Natural killer cell treated with Interleukin-12 subunit alpha and Interleukin-12 subunit beta and Interleukin-15 and Interleukin-18, amount 100 ng/mL, for 72 hours (primary cell): ENCODE measurements around the gene MXRA7. TPM values are rescaled to one million over a fixed set of nuclear protein-coding genes. Genes with fewer than 3 reads are reported as not detected.

Source experiments
- ATAC-seq, 2 donors: fragments of 150-1000 bp; cut with Tn5 transposase in 1 of 2; sonication (Bioruptor Pico), chemical (Tn5 transposase) in 1 of 2; 2 replicates each; pipeline ENCODE4 v1.10.0; 2021
- DNase-seq: peaks from one replicate; pipeline ENCODE4 v3.0.0; 2022; ENCODE audit warnings: low spot score
- H3K27ac Mint-ChIP-seq, 2 donors: 1 replicate in 1 of 2; 2 replicates in 1 of 2; pipeline ENCODE4 v1.8.0; 2022; ENCODE audit warnings: mixed read lengths in 2 of 2, mild to moderate bottlenecking in 1 of 2, moderate library complexity in 1 of 2
- H3K27me3 Mint-ChIP-seq, 2 donors: 1 replicate in 1 of 2; 2 replicates in 1 of 2; pipeline ENCODE4 v1.8.0; 2022; ENCODE audit warnings: mixed read lengths in 2 of 2
- H3K36me3 Mint-ChIP-seq: one replicate; pipeline ENCODE4 v1.8.0; 2022; ENCODE audit warnings: mixed read lengths
- H3K4me1 Mint-ChIP-seq, 2 donors: 1 replicate in 1 of 2; 2 replicates in 1 of 2; pipeline ENCODE4 v1.8.0; 2022; ENCODE audit warnings: low read depth in 2 of 2, mixed read lengths in 2 of 2, mild to moderate bottlenecking in 1 of 2
- H3K4me3 Mint-ChIP-seq: one replicate; pipeline ENCODE4 v1.8.0; 2022; ENCODE audit warnings: mixed read lengths
- H3K9me3 Mint-ChIP-seq: 2 replicates; pipeline ENCODE4 v1.8.0; 2022; ENCODE audit warnings: mixed read lengths
- total RNA-seq, 2 donors: library from RNA; stranded (reverse); gene quantifications; one replicate each; pipeline ENCODE4 v1.2.3, GENCODE V29; 2022

Gene MXRA7
- total RNA-seq, 2 donors from 2014 or later, result 18.1 to 19.4 TPM

DNA sequence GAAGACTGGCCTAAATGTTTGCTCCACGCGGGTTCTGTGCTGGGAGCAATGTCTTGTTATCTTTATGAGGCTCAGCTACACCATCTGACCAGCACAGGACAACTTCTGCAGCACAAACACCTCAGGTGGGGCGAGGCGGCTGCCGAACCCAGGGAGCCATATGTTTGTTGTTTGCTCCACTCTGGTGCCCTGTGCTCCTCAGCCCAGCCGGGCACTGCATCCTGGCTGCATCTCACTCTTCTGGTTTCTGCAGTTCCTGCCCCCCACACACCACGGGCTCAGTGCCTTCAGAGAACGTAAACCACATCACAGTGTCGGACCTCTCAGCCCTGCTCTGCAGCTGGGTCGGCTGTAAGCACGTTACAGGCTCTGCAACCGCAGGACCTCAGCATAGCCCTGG lies 32.4 kb downstream of the MXRA7 start:
- Mint-ChIP-seq H3K4me1 (peaks cover 18 to 21% of the 10 kb centered on the region in 2 donors), H3K9me3 (no peaks in the 10 kb centered on the region), H3K27ac (no peak overlapping the region), H3K36me3 (no peaks in the 10 kb centered on the region), H3K27me3 (no peaks in the 10 kb centered on the region), H3K4me3 (no peak overlapping the region)
- DNase-seq, result no peak
- peak; percentile 71 to 82 for ATAC-seq

DNA sequence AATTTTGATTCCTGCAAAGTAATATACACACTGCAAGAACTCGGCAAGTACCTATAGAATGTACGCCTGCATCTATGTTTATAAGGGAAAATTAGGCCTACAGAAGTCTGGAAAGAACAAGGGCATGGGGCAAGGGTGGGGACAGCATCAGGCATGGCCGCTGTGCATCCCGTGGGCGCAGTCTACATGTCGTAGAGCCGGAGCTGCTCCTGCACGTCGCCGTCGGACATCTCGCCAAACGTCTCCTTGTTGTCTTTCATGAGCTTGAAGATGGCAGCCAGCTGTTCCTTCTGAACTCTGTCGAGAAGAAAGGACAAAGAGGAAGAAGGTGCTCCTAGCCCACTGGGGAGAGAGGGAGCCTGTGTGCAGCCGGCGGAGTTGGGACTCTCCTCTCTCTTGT lies 33.4 kb downstream of the MXRA7 start:
- Mint-ChIP-seq H3K27me3 (no peaks in the 10 kb centered on the region), H3K9me3 (no peaks in the 10 kb centered on the region), H3K4me3 (no peak overlapping the region), H3K4me1 (peaks cover 20 to 21% of the 10 kb centered on the region in 2 donors), H3K36me3 (no peaks in the 10 kb centered on the region), H3K27ac (no peak overlapping the region)
- no peak for ATAC-seq
- DNase-seq, result no peak

DNA sequence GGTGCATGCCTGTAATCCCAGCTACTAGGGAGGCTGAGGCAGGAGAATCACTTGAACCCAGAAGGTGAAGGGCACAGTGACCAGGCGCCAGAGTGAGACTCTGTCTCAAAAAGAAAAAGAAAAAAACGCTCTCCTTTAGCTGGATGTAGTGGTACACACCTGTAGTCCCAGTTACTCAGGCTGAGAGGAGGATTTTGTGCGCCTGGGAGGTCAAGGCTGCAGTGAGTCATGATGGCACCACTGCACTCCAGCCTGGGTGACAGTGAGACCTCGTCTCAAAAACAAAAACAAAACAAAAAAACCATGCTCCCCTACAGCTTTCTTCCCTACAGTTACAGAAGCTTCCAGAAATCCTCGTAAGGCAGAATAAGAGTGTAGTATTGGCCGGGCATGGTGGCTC lies 34.1 kb downstream of the MXRA7 start:
- ATAC-seq (no peak), DNase-seq (no peak)
- H3K36me3 Mint-ChIP-seq, result no peaks in the 10 kb centered on the region
- no peak overlapping the region for H3K4me3 Mint-ChIP-seq
- no peaks in the 10 kb centered on the region for H3K9me3 Mint-ChIP-seq
- H3K27me3 Mint-ChIP-seq, result no peaks in the 10 kb centered on the region
- no peak overlapping the region for H3K27ac Mint-ChIP-seq
- peaks cover 14 to 21% of the 10 kb centered on the region in 2 donors for H3K4me1 Mint-ChIP-seq

DNA sequence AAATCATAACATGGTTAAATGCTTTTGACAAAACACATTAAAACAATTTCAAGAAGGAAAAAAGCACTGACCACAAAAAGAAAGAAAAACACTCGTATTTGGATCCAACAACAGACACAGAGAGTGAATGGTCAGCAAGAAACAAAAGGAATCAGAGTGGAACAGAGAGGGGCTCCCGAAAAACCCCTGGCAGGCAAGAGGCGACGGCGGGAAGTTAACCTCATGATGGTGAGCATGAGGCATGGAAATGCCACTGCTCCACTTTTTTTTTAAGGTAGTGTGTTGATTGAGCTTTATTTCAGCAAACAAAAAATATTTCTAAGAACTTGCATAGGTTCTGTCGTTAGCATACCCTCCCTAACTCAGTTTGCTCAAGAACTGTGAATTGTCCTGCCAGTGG lies 35.1 kb downstream of the MXRA7 start:
- Mint-ChIP-seq H3K27me3 (no peaks in the 10 kb centered on the region), H3K27ac (no peak overlapping the region), H3K4me3 (no peak overlapping the region), H3K9me3 (no peaks in the 10 kb centered on the region), H3K36me3 (no peaks in the 10 kb centered on the region), H3K4me1 (peaks cover 16 to 21% of the 10 kb centered on the region in 2 donors)
- ATAC-seq (no peak), DNase-seq (no peak)

DNA sequence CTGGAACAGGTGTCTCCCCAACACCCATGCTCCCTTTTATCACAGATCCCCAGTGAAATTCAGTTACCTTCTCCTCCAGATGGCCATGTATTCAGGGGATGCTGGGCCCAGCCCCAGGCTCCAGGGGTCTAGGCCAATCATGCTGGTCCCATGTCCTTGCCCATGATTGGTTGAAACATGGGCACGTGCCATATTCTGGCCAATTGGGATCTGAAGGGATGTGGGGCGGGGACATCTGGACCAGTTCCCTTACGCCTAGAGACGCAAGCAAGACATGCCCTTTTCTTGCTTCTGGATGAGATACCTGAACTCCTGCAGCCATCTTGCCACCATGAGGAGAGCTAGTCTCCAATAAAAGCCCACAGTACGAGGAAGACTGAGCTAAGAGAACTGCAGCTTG lies 36.2 kb downstream of the MXRA7 start:
- no peak overlapping the region for H3K27ac Mint-ChIP-seq
- no peak overlapping the region for H3K4me3 Mint-ChIP-seq
- peaks cover 21 to 22% of the 10 kb centered on the region in 2 donors for H3K4me1 Mint-ChIP-seq
- no peaks in the 10 kb centered on the region for H3K36me3 Mint-ChIP-seq
- ATAC-seq (no peak), DNase-seq (no peak)
- H3K27me3 Mint-ChIP-seq, result no peaks in the 10 kb centered on the region
- H3K9me3 Mint-ChIP-seq, result no peaks in the 10 kb centered on the region

DNA sequence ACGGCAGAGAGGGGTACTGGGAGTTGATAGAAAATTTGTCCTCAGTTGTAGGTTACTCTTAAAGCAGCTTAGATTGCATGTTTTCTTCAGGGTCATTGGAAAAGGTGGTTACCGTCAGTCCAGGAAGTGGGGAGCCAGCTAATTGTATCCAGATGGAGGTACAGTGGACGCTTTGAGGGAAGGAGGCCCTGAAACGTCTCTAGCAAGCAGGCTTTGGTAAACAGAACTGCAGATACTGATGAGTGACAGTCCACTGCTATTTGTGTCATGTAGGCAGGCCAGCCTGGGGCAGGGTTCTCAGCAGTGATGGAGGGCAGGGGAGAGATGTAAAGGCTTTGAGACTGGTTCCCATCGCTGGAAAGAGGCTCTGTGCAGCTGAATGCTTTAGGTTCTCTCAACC lies 37.0 kb downstream of the MXRA7 start:
- Mint-ChIP-seq H3K27me3 (no peaks in the 10 kb centered on the region), H3K4me1 (peaks cover 21 to 22% of the 10 kb centered on the region in 2 donors), H3K27ac (no peak overlapping the region), H3K4me3 (no peak overlapping the region), H3K36me3 (no peaks in the 10 kb centered on the region), H3K9me3 (no peaks in the 10 kb centered on the region)
- ATAC-seq (no peak), DNase-seq (no peak)

DNA sequence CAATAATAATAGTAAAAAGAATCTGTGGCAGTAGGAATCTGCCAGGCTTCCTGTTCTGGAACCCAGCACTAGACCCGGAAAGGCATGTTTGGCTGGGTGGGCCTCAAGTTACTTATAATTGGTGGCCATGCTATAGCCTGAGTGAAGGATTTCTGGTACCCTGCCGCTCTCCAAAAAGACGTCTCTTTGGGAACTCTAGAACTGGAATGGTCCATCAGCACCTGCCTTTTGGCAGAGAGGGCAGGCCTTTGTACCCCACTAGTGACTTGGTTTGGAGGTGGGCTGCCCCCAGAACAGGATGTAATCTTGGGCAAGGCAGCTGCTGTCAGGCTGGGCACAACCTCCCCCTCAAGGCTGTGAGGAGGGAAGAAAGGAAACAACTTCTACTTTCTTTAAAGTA lies 37.9 kb downstream of the MXRA7 start:
- Mint-ChIP-seq H3K36me3 (no peaks in the 10 kb centered on the region), H3K4me1 (peaks cover 21 to 22% of the 10 kb centered on the region in 2 donors), H3K9me3 (no peaks in the 10 kb centered on the region), H3K4me3 (peak overlapping the region; percentile 84), H3K27me3 (no peaks in the 10 kb centered on the region), H3K27ac (peak overlapping the region; percentile 86 to 98)
- ATAC-seq (no peak), DNase-seq (no peak)

DNA sequence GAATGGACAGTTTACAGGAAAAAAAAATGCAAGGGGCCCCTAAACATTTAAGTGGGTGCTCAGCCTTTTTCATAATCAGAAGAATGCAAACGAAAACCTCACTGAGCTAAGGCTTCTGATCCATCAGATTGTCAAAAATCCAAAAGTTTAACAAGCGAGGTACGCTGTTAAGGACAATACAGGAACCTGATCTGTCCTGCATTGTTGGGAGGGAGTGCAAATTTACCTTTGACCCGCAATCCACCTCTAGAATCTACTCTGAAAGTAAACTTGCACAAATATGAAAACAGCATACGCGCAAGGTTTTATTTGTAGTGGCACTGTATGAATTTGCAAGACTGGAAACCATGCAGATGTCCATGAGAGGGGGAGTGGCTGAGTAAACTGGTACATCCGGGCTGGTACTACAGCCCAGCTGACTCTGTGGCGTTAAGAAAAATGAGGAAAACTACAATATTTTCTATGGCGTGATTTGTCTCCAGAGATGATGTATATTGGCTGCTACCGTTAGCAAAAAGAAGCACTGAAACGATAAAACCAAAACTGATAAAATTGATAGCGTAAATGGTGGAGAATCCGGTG lies 38.4 kb downstream of the MXRA7 start:
- no peak for DNase-seq
- peak overlapping the region; percentile 84 for H3K4me3 Mint-ChIP-seq
- H3K27ac Mint-ChIP-seq, result peak overlapping the region; percentile 86 to 98
- no peaks in the 10 kb centered on the region for H3K9me3 Mint-ChIP-seq
- H3K27me3 Mint-ChIP-seq, result no peaks in the 10 kb centered on the region
- no peak for ATAC-seq
- no peaks in the 10 kb centered on the region for H3K36me3 Mint-ChIP-seq
- H3K4me1 Mint-ChIP-seq, result peaks cover 21 to 22% of the 10 kb centered on the region in 2 donors

DNA sequence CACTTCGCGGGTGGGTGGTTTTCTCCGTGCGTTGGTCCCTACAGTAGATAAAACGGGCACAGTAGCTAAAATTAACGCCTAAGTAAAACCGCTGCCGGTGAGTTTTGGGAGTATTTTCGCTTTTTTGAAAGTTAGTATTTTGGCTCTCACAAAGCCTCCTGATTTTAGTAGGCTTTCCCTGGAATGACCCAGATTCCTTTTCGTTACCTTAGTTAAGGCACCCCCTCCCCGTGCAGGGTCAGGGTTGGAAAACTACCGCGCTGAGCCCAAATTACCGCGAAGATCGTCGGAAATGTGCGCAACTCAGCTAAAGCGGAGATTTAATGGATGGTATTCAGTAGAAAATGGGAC lies 38.9 kb downstream of the MXRA7 start:
- Mint-ChIP-seq H3K27ac (peak overlapping the region; percentile 86 to 98), H3K9me3 (no peaks in the 10 kb centered on the region), H3K4me3 (peak overlapping the region; percentile 84), H3K4me1 (peaks cover 21 to 22% of the 10 kb centered on the region in 2 donors), H3K27me3 (peaks cover 0 to 2% of the 10 kb centered on the region in 2 donors), H3K36me3 (no peaks in the 10 kb centered on the region)
- DNase-seq, result no peak
- ATAC-seq, result peak; percentile 0

DNA sequence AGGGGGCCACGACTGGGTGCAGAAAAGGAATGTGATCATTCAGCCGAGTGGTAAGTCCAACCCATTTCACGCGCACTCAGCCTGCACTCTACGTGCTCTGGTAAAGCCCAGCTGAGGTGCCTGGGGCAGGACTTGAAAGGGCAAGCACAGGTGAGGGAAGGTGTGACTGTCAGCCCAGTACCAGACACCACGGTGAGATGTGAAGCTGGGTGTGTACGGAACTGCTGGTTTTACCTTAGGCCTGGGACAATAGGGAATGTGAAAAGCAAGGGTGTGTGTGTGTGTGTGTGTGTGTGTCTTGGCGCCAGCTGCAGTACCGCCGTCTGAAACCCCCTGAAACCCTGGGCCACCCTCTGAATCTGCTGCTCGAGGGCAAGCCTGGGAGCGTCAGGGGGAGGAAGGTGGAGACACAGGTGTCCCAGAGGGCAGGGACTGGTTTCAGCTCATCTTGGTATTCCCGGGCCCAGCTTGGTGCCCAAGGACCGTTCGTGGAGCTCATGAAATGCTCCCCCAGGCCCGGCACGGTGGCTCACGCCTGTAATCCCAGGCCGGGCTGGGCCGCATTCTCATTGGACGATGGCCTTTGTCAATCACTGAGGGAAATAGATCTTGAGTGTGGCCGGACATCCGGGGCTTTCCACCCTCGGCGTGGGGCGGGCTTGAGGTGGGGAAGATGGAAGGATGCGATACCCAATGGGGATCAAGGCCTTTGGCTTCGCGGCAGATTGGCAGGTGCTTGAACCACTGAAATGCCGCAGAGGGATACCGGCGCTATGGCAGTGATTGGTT lies 39.4 kb downstream of the MXRA7 start:
- H3K36me3 Mint-ChIP-seq, result no peaks in the 10 kb centered on the region
- DNase-seq (peak; percentile 100), ATAC-seq (peak; percentile 99 to 100)
- peaks cover 21 to 22% of the 10 kb centered on the region in 2 donors for H3K4me1 Mint-ChIP-seq
- H3K9me3 Mint-ChIP-seq, result no peaks in the 10 kb centered on the region
- H3K27ac Mint-ChIP-seq, result peak overlapping the region; percentile 86 to 98
- H3K4me3 Mint-ChIP-seq, result peak overlapping the region; percentile 84
- H3K27me3 Mint-ChIP-seq, result peaks cover 0 to 2% of the 10 kb centered on the region in 2 donors

DNA sequence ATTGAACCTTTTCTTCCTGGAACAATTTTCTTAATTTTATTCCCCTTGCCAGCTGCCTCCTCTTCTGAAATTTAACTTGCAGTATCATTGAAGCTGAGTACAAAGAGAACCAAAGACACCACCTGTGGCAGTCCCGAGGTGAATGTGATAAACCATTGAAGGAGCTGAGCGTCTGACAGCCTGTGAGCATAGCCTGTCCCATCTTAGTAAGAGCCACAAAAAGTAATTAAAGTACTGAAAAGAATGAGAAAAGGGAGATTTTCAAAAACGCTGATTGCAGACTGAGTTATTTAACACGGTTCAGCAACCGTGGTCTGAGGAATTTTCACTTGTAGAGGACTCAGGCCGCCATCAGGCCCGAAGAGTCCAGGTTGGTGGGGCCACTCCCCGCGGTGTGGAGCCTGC lies 40.0 kb downstream of the MXRA7 start:
- no peaks in the 10 kb centered on the region for H3K9me3 Mint-ChIP-seq

DNA sequence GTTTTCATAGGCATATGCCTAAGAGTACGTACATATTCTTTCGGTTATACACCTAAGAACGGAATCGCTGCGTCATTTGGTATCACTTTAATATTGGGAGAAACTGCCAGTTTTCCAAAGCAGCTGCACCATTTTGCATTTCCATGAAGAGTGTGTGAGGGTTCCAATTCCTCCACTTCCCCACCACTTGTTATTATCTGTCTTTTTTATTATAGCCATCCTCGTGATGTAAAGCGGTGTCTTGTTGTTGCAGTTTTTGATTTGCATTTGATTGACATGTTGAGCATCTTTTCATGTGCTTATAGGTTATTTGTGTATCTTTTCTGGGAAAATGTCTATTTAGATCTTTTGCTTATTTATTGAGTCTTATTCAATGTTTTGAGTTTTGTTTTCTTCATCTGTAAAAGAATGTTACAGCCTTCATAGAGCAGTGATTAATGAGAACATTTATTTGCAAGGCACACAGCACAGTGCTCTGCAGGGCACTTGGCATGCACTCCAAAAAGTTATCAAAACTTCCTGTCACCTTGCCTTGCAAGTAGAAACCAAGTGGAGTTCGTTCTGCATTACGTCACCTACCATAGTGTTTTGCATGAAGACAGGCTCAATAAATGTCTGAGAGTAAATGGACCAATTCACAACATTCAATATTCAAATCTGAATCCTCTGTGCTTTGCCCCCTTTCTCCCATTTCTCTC lies 40.6 kb downstream of the MXRA7 start:
- Mint-ChIP-seq H3K9me3 (no peaks in the 10 kb centered on the region), H3K4me3 (peak overlapping the region; percentile 84), H3K27me3 (peaks cover 0 to 2% of the 10 kb centered on the region in 2 donors), H3K27ac (peak overlapping the region; percentile 86 to 98), H3K4me1 (peaks cover 21 to 22% of the 10 kb centered on the region in 2 donors), H3K36me3 (no peaks in the 10 kb centered on the region)
- DNase-seq, result no peak
- ATAC-seq, result no peak

More for the DNA sequence above, 40.0 kb downstream of the MXRA7 start:
- DNase-seq (no peak), ATAC-seq (no peak)
- H3K27me3 Mint-ChIP-seq, result peaks cover 0 to 2% of the 10 kb centered on the region in 2 donors
- H3K36me3 Mint-ChIP-seq, result no peaks in the 10 kb centered on the region
- peak overlapping the region; percentile 86 to 98 for H3K27ac Mint-ChIP-seq
- H3K4me1 Mint-ChIP-seq, result peaks cover 21 to 22% of the 10 kb centered on the region in 2 donors
- peak overlapping the region; percentile 84 for H3K4me3 Mint-ChIP-seq

DNA sequence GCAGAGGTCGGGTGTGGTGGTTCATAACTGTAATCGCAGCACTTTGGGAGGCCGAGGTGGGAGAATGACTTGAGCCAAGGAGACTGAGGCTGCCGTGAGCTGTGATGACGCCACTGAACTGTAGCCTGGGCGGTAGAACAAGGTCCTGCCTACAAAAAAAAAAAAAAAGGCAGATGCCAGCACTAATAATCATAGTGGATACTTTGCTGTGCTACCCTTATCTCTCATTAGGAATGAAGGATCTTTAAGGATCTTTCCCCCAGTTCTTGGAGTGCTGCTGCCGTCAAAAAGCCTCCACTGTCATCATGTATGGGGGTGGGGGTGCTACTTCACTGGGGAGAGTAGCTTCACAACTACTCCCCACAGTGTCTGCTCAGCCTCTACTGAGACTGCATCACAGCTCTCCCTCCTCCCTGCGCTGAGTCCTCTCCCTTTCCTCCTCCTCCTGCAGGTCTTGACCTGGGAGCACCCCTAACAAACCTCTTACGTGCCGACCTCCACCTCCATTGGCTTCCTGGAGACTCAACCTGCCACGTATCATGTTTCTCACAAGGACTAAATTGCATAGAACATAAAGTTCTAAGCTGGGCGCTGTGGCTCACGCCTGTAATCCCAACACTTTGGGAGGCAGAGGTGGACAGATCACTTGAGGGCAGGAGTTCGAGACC lies 42.8 kb downstream of the MXRA7 start:
- DNase-seq (no peak), ATAC-seq (no peak)
- peaks cover 21 to 22% of the 10 kb centered on the region in 2 donors for H3K4me1 Mint-ChIP-seq
- H3K36me3 Mint-ChIP-seq, result no peaks in the 10 kb centered on the region
- H3K27me3 Mint-ChIP-seq, result peaks cover 0 to 4% of the 10 kb centered on the region in 2 donors
- H3K9me3 Mint-ChIP-seq, result no peaks in the 10 kb centered on the region
- no peak overlapping the region for H3K27ac Mint-ChIP-seq
- H3K4me3 Mint-ChIP-seq, result no peak overlapping the region

DNA sequence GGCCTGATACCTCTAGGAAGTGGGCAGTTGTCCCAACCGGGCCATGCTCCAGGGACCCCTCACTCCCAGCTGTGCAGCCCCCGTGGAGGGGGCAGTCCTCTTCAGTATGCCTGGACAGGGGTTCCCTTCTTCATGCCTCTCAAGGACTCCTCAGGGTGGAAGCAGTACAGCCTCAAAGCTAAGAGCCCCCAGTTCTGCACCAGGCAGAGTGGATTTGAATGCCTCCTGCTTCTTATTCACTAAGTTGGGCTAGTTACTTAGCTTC lies 43.3 kb downstream of the MXRA7 start:
- peaks cover 0 to 4% of the 10 kb centered on the region in 2 donors for H3K27me3 Mint-ChIP-seq
- H3K4me3 Mint-ChIP-seq, result no peak overlapping the region
- no peaks in the 10 kb centered on the region for H3K9me3 Mint-ChIP-seq
- no peak overlapping the region for H3K27ac Mint-ChIP-seq
- ATAC-seq (no peak), DNase-seq (no peak)
- no peaks in the 10 kb centered on the region for H3K36me3 Mint-ChIP-seq
- H3K4me1 Mint-ChIP-seq, result peaks cover 17 to 19% of the 10 kb centered on the region in 2 donors
